GF-D8 (cell line): Measurements from ENCODE around the gene TMC2.
"Not testable (repeated sequence)": the region's sequence is repeated elsewhere in the genome, so short reads cannot be mapped to it uniquely, and the experiment has no call there.

ENCODE experiments used
- DNase-seq: peaks from one replicate; lab custom pipeline; 2025; lab: John Stamatoyannopoulos, UW

Gene TMC2

GRCh38 chr20:2526218-2526583, 10.2 kb upstream of the TMC2 start:
- not testable (repeated sequence) for DNase-seq

- DNase-seq: no peak
These were observed 8.6 kb upstream of the TMC2 start for GRCh38 chr20:2527762-2528161.

DNA sequence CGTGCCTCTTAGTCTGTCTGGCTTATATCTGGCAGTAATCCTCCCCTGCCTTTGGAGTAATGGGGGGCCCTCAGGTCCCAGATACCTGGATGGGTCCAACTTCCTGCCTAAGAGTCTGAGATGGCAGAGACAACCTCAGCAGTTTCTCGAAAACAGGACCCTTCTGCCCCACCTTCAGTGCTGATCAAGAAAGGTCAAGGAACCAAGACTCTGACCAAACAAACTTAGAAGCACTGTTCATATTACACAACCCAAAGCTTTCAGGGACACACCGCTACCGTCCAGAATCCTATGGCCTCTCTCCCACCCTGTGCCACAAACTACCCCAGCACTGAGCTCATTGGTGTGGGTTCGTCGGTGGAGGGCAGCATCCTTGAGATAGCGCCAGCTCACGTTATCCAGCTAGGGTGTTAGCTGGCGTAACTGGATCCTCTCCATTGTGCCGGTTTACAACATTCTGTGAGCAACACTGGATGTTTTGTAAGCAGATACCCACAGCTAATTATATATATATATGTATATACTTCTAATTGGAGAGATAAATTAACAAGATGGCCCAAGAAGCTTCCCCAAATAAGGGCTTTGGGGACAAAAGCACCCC, 7.6 kb upstream of the TMC2 start:
- no peak for DNase-seq

DNA sequence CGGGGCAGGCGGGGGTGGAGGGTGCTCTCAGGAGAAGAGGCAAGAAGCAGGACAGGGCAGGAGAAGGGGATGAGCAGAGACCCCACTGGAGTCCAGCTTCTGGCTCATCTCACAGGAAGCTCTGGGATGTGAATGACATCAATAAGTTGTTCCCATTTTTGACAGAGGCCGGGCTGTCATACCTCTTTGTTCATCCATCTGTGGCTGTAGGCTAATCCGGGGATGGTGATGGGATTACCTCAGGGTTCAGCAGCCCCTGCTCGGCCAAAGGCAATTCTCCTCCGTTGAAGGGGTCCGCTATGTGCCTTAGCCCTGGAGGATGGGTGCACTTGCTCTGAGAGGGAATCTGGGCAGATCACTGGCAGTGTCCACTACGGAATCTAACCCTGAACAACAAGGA, 3.3 kb upstream of the TMC2 start:
- no peak for DNase-seq

GRCh38 chr20:2535711-2536559, 438 bp upstream of the TMC2 start:
- DNase-seq: no peak

DNA sequence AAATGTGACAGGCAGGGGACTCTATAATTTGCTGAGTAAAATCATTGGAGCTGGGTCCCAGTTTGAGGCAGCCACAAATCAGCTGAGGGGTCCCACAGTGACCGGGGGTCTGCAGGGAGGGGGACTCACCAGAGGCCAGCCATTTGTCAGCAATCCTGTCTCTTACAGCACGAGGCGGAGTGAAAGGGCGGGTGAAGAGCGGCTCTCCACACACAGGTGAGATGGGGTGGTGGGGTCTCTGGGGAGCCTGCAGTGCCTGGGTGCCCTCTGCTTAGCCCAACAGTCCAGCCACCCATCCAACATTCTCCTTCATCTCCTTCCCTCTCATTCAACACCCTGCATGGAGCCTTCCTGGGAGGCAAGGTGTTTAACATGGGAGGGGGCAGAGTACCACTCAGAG, 728 bp downstream of the TMC2 start:
- no peak for DNase-seq

DNA sequence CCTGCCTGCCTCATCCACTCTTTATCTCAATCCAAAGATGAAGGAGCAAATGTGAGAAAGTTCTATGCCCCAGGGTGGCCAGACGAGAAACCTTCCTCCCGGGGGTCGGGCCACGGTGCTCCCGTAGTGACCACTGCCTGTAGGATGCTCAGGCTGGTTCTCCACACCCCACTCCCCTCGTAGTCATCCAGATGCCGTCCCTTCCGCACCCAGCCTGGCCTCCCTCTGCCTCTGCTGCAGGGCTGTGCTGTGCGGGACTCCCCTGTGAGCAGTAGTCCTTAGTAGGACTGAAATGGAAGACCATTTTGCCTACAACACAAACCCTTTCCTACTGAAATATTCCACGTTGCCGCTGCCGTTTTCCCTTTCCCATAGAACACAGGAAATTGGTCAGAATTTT, 2.0 kb downstream of the TMC2 start:
- no peak for DNase-seq

- no peak for DNase-seq
These were observed 2.8 kb downstream of the TMC2 start for GRCh38 chr20:2538931-2539720.

GRCh38 chr20:2541940-2542339, 5.6 kb downstream of the TMC2 start:
- no peak for DNase-seq

- no peak for DNase-seq
These were observed 6.0 kb downstream of the TMC2 start for GRCh38 chr20:2542361-2542760.

GRCh38 chr20:2544211-2544610, 7.8 kb downstream of the TMC2 start:
- no peak for DNase-seq

GRCh38 chr20:2545594-2545993, 9.2 kb downstream of the TMC2 start:
- no peak for DNase-seq

DNA sequence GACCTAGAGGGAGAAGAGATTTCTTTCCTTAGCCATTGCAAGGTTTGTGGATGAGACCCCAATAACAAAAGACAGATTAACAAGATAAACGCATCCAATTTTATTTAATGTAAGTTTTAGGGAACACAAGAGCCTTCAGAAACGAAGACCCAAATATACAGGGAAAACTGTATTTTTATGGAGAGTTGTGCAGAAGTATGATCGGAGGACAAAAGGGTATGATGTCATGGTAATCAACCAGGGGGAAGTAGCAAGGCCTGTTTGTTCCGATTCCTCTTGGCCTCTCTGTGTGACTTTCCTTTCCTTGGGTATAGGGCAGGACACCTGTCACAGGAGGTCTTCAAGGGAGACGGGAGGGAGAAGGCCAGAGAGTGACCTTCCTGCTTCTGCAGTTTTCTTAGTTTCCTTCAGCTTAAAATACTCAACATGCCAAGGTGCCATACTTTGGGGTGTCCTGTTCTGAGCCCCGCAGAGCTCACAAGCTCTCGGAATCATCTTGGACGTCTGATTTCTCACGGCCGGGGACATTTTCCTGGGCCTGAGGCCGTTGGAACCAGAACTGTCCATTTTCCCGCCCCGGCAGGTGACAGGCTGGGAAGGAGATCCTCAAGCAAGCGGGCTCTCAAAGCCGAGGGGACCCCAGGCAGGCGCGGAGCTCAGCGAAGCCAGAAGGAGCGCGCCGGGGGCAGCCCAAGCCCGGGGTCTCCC, 21.7 kb downstream of the TMC2 start:
- no peak for DNase-seq

GRCh38 chr20:2558581-2559278, 22.4 kb downstream of the TMC2 start:
- no peak for DNase-seq

DNA sequence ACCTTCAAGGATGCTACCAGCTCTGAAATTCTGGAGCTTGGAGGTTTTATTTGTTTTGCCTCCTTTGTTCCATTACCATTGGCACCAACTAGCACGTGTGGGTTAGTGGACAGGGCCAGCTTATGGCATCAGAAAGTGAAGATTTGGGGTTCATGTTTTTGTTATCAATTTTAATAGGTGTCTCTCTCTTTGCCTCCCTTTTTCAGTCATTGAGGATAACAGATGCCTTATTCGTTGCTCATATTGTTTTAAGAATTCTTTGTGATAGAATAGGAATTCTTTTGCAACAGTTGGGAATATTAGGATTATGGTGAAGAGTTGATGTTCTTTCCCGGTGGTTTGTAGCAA, 22.9 kb downstream of the TMC2 start:
- no peak for DNase-seq

GRCh38 chr20:2559651-2560050, 23.3 kb downstream of the TMC2 start:
- no peak for DNase-seq

- no peak for DNase-seq
These were observed 26.7 kb downstream of the TMC2 start for GRCh38 chr20:2563116-2563515.

GRCh38 chr20:2564406-2564805, 28.0 kb downstream of the TMC2 start:
- DNase-seq: no peak

DNA sequence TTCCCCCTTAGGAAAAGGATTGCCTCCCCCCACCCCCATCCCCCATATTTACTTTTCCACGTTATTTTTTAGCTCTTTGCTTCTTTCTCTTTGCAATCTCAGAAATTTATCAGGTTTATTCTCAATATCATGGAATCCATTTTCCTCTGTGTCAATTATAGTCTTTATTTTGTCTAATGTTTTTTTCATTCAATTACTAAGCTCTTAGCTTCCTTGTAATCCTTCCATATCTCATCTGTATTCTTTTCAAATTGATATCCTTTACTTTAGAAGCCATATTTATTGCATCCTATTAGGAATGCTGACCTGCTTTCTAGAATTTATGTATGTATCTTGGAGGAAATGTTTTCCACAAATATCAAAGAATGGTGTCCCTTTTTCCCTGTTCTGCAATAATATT, 39.3 kb downstream of the TMC2 start:
- DNase-seq: no peak

DNA sequence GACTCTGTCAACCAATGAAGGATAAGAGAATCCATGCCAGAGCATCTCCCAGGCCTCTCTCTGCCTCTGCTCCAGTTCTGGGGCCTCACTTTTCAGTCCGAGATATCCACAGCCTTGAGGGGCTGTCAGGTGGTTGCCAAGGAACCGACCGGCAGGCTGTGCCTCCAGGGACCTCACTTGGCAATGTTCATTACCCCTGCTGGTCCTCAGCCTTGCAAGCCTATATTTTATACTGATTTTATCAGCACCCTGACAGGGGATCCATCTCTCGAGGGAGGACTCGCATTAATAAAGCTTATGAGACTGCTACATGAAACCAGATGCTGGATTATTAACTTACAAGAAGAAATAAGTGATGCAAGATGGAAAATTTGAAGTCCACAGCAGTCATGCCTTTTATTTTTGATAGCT, 39.9 kb downstream of the TMC2 start:
- DNase-seq: no peak

- no peak for DNase-seq
These were observed 42.3 kb downstream of the TMC2 start for GRCh38 chr20:2578475-2579192.
